Measurements from ENCODE around the gene ICAM2.

The ICAM2 gene

DNA sequence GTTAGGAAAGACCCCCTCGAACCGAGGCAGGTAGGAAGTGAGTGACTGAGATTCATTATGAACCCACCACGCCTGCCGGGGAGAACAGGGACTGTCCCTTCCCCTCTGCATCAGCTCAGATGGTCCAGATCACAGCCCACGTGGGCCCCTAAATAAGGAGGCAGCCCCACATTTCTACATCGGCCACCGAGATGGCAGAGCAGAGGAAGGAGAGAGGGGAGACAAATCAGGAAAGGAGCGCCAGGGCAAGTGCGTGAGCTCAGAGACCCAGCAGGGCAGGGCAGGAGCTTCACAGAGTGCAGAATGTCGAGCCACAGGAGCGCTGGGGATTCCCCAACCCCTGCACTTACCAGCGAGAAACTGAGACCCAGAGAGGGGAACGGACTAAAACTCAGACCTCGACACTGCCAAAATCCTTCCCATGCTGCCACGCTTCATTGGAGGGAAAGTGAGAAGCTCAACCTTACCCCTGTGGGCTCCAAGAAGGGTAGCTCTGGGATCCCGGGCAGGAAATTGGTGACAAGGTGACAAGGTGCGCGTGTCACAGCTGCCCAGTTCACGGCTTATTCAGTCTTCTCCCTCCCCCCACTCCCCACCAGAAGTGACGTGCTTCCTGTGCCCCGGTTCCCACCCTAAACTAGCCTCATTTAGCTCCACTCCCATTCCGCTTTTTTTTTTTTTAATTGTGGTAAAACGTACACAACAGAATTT is at the start of gene ICAM2:
Gene ICAM2 (minus strand): TSS at position 578 of the 711 bp plus-strand sequence. CDS start 13,942 bp downstream, outside the sequence.
- peak within 1 kb of the TSS; percentile 90 for H3K4me3 Mint-ChIP-seq
- H3K9me3 Mint-ChIP-seq = no peaks in the 10 kb centered on the region
- peak within 1 kb of the TSS; percentile 96 for H3K27ac Mint-ChIP-seq
- DNase-seq (ENCODE audit: low spot score in 2 of 2) (peak; percentile 67 to 90), ATAC-seq (peak; percentile 82)
- peaks cover 35% of the 10 kb centered on the region for H3K36me3 Mint-ChIP-seq
- H3K4me1 Mint-ChIP-seq = peaks cover 65% of the 10 kb centered on the region

- no peak for ATAC-seq
- peaks cover 100% of the 10 kb centered on the region for H3K36me3 Mint-ChIP-seq
- DNase-seq (ENCODE audit: low spot score in 2 of 2) = no peak
- no peak overlapping the region for H3K4me3 Mint-ChIP-seq
- peaks cover 35% of the 10 kb centered on the region for H3K4me1 Mint-ChIP-seq
- H3K27ac Mint-ChIP-seq = peak overlapping the region; percentile 4
- peaks cover 2% of the 10 kb centered on the region for H3K9me3 Mint-ChIP-seq
These were observed 49.8 kb upstream of the ICAM2 start for GRCh38 chr17:64070213-64070612.

GRCh38 chr17:64069143-64069542 is 48.7 kb upstream of the ICAM2 start:
- Mint-ChIP-seq H3K27ac (peak overlapping the region; percentile 92), H3K4me3 (no peak overlapping the region), H3K36me3 (peaks cover 100% of the 10 kb centered on the region), H3K4me1 (peaks cover 45% of the 10 kb centered on the region), H3K9me3 (peaks cover 2% of the 10 kb centered on the region)
- DNase-seq (ENCODE audit: low spot score in 2 of 2) (no peak), ATAC-seq (no peak)

DNA sequence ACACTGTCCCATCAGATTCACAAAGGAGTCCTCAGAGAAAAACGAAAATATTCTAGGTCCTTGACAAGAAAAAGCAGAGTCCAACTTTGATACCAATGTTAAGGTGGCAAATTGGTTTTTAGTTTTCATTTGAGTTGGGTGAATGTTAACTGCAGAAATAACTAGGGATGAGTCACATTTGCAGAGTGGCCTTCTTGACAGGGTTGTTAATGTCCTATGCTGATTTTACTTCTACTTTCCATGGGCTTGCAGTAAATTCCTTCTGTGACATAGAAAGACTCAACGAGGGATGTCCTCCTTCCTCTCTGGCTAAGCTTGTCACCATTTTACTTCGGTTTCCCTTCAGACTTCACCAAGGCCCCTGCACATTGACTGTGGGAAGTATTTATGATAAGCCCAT is 47.2 kb upstream of the ICAM2 start:
- Mint-ChIP-seq H3K27ac (peak overlapping the region; percentile 92), H3K36me3 (peaks cover 100% of the 10 kb centered on the region), H3K4me3 (peak overlapping the region; percentile 74), H3K4me1 (peaks cover 60% of the 10 kb centered on the region), H3K9me3 (peaks cover 2% of the 10 kb centered on the region)
- no peak for DNase-seq (ENCODE audit: low spot score in 2 of 2)
- ATAC-seq = no peak

- H3K9me3 Mint-ChIP-seq = peaks cover 2% of the 10 kb centered on the region
- DNase-seq (ENCODE audit: low spot score in 2 of 2) = no peak
- peak overlapping the region; percentile 74 for H3K4me3 Mint-ChIP-seq
- peaks cover 70% of the 10 kb centered on the region for H3K4me1 Mint-ChIP-seq
- H3K36me3 Mint-ChIP-seq = peaks cover 98% of the 10 kb centered on the region
- peak; percentile 83 for ATAC-seq
- peak overlapping the region; percentile 92 for H3K27ac Mint-ChIP-seq
These were observed 46.3 kb upstream of the ICAM2 start for GRCh38 chr17:64066716-64067115.

DNA sequence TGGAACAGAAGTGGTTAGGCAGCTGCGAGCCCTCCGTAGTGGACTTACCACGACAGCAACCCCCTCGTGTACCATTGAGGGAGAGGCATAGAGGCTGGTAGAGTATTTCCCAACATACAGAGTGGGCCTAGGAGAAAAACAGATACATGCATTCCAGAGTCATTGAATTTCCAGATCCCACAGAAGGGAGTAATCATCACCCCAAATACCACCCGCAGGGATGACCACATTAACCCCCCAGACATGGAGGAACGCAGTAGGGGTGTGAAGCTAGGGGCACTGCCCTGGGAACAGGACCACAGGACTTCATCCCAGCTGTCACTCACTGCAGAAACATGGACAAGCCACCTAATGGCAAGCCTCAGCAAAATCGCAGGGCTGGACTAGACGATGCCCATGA is 44.7 kb upstream of the ICAM2 start:
- H3K4me1 Mint-ChIP-seq = peaks cover 85% of the 10 kb centered on the region
- ATAC-seq (no peak), DNase-seq (ENCODE audit: low spot score in 2 of 2) (no peak)
- peaks cover 2% of the 10 kb centered on the region for H3K9me3 Mint-ChIP-seq
- peak overlapping the region; percentile 92 for H3K27ac Mint-ChIP-seq
- peaks cover 98% of the 10 kb centered on the region for H3K36me3 Mint-ChIP-seq
- H3K4me3 Mint-ChIP-seq = peak overlapping the region; percentile 74

DNA sequence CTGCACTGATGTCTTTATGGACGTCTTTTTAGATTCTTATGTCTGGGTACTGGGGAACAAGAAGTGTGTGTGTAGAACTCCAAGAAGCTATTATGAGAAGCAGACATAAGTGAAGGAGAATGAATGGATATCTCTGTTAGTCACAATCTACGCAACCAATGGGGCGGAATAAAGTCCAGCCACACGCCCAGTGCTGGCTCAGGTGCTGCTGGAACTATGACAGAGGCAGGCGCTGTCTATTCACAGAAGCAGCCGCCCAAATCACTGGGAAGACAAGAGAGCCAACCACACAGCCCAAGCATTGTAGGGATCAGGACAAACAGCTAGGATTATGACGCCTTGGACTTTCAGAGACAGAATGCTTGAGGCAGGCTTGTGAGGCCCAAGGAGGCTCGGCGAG is 43.9 kb upstream of the ICAM2 start:
- H3K27ac Mint-ChIP-seq = peak overlapping the region; percentile 92
- no peaks in the 10 kb centered on the region for H3K9me3 Mint-ChIP-seq
- H3K4me3 Mint-ChIP-seq = peak overlapping the region; percentile 74
- DNase-seq (ENCODE audit: low spot score in 2 of 2) (no peak), ATAC-seq (no peak)
- H3K4me1 Mint-ChIP-seq = peaks cover 94% of the 10 kb centered on the region
- peaks cover 98% of the 10 kb centered on the region for H3K36me3 Mint-ChIP-seq

DNA sequence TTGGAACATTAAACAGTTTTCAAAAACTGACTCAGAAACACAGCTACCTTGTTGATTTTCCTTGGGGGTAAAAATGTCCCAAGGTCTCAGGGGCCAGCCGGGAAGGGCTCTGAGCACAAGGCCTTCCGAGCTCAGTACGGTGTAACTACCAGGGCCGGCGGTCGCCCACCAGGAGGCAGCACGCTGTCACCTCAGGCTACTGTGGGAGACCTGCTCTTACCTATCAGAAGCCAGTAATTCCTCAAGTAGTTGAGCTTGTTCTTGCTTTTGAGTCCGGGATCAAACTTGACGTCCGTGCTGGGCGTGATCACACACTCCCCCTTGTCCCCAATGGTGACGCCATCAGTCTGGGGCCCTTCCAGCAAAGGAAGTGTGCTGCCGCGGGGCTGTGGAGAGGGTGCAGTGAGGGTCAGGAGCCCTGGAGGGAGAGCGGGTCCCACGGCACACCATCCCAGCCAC is 43.4 kb upstream of the ICAM2 start:
- Mint-ChIP-seq H3K27ac (peak overlapping the region; percentile 92), H3K9me3 (no peaks in the 10 kb centered on the region), H3K36me3 (peaks cover 98% of the 10 kb centered on the region), H3K4me3 (peak overlapping the region; percentile 74), H3K4me1 (peaks cover 98% of the 10 kb centered on the region)
- ATAC-seq (peak; percentile 61), DNase-seq (ENCODE audit: low spot score in 2 of 2) (peak in 1 of 2 donors; percentile 36)

DNA sequence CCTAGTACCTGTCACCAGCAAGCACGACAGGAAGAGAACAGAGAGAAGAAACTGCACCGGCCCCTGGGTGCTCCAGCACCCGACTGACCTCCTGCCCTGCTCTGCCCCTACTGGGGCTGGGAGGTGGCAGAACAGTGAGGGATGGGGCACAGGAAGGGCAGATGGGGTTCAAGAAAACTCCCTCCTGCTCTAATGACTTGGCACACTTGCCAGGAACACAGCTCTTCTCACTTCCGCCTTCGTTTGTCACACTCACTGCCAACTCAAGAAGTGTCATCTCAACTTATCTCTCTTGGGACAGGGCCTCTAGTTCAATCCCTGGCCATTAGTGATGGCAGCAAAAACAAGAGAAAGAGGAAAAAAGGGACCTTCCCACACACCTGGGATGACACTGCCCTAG is 42.7 kb upstream of the ICAM2 start:
- DNase-seq (ENCODE audit: low spot score in 2 of 2) (no peak), ATAC-seq (peak; percentile 29)
- H3K4me3 Mint-ChIP-seq = peak overlapping the region; percentile 74
- peaks cover 98% of the 10 kb centered on the region for H3K36me3 Mint-ChIP-seq
- peak overlapping the region; percentile 92 for H3K27ac Mint-ChIP-seq
- no peaks in the 10 kb centered on the region for H3K9me3 Mint-ChIP-seq
- peaks cover 98% of the 10 kb centered on the region for H3K4me1 Mint-ChIP-seq

- peak overlapping the region; percentile 74 for H3K4me3 Mint-ChIP-seq
- H3K36me3 Mint-ChIP-seq = peaks cover 98% of the 10 kb centered on the region
- ATAC-seq (peak; percentile 83), DNase-seq (ENCODE audit: low spot score in 2 of 2) (peak in 1 of 2 donors; percentile 67)
- peaks cover 96% of the 10 kb centered on the region for H3K4me1 Mint-ChIP-seq
- no peaks in the 10 kb centered on the region for H3K9me3 Mint-ChIP-seq
- H3K27ac Mint-ChIP-seq = peak overlapping the region; percentile 92
These were observed 40.9 kb upstream of the ICAM2 start for GRCh38 chr17:64061178-64061898.

GRCh38 chr17:64060331-64060730 is 39.9 kb upstream of the ICAM2 start:
- Mint-ChIP-seq H3K4me3 (peak overlapping the region; percentile 74), H3K4me1 (peaks cover 94% of the 10 kb centered on the region), H3K9me3 (no peaks in the 10 kb centered on the region), H3K36me3 (peaks cover 98% of the 10 kb centered on the region), H3K27ac (peak overlapping the region; percentile 92)
- DNase-seq (ENCODE audit: low spot score in 2 of 2) (peak in 1 of 2 donors; percentile 66), ATAC-seq (no peak)

DNA sequence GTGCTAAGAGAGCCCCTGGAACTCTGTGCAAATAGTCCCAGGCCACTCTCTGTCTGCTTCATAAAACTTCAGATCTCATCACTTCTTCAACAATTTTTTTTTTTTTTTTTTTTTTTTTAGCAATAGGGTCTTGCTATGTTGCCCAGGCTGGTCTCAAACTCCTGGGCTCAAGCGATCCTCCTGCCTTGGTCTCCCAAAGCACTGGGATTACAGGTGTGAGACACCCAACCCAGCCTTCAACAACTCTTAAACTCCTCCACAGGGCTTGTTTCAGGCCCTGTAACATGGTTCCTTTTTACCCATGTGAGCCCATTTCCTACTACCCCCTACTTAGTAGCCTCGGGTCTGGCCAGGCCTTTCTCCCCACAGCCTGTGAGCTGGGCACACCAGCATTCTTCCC is 39.3 kb upstream of the ICAM2 start:
- Mint-ChIP-seq H3K36me3 (peaks cover 98% of the 10 kb centered on the region), H3K4me3 (peak overlapping the region; percentile 74), H3K4me1 (peaks cover 92% of the 10 kb centered on the region), H3K27ac (peak overlapping the region; percentile 92), H3K9me3 (no peaks in the 10 kb centered on the region)
- ATAC-seq (no peak), DNase-seq (ENCODE audit: low spot score in 2 of 2) (no peak)

- peak overlapping the region; percentile 92 for H3K27ac Mint-ChIP-seq
- ATAC-seq (no peak), DNase-seq (ENCODE audit: low spot score in 2 of 2) (no peak)
- H3K4me3 Mint-ChIP-seq = peak overlapping the region; percentile 74
- H3K36me3 Mint-ChIP-seq = peaks cover 98% of the 10 kb centered on the region
- no peaks in the 10 kb centered on the region for H3K9me3 Mint-ChIP-seq
- H3K4me1 Mint-ChIP-seq = peaks cover 86% of the 10 kb centered on the region
These were observed 38.2 kb upstream of the ICAM2 start for GRCh38 chr17:64058621-64059020.

DNA sequence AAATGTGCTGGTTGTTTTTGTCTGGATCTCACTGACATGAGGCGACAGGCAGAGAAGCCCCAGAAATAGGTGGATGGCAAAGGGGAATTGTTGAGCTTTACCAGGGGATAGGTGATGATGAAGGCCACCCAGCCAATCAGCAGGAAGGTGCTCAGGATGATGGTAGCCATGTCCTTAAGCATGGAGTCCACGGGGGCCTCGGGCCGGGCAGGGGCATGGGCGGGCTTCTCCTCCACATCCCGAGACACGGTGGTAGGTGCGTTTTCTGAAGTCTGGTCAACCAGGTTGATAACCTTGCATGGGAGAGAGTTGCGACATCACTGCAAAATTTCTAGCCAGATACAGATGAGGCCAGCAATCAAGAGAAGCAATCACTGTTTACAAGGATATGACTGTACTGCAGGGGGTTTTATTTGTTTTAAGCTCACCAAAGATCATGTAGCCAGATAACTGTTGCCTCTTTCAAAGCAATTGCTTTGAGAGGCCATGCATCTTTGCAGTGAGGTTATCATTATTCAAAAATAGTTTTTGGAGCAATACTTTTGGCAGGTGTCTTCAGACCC is 37.3 kb upstream of the ICAM2 start:
- Mint-ChIP-seq H3K9me3 (no peaks in the 10 kb centered on the region), H3K36me3 (peaks cover 98% of the 10 kb centered on the region), H3K4me3 (no peak overlapping the region), H3K27ac (peak overlapping the region; percentile 90), H3K4me1 (peaks cover 86% of the 10 kb centered on the region)
- no peak for DNase-seq (ENCODE audit: low spot score in 2 of 2)
- ATAC-seq = no peak

- Mint-ChIP-seq H3K27ac (peak overlapping the region; percentile 90), H3K9me3 (no peaks in the 10 kb centered on the region), H3K4me3 (peak overlapping the region; percentile 17), H3K36me3 (peaks cover 100% of the 10 kb centered on the region), H3K4me1 (peaks cover 83% of the 10 kb centered on the region)
- ATAC-seq (no peak), DNase-seq (ENCODE audit: low spot score in 2 of 2) (no peak)
These were observed 36.0 kb upstream of the ICAM2 start for GRCh38 chr17:64056269-64057005.
